Measurements from ENCODE around the gene ERCC3. TPM values are rescaled to one million over a fixed set of nuclear protein-coding genes. Genes with fewer than 3 reads are reported as not detected.

ERCC3 gene
- total and polyA plus RNA-seq, 2 donors (not counting 3 experiments of a cell fraction or from before 2014, with no cell fraction given) = 40.7 to 47.3 TPM

DNA sequence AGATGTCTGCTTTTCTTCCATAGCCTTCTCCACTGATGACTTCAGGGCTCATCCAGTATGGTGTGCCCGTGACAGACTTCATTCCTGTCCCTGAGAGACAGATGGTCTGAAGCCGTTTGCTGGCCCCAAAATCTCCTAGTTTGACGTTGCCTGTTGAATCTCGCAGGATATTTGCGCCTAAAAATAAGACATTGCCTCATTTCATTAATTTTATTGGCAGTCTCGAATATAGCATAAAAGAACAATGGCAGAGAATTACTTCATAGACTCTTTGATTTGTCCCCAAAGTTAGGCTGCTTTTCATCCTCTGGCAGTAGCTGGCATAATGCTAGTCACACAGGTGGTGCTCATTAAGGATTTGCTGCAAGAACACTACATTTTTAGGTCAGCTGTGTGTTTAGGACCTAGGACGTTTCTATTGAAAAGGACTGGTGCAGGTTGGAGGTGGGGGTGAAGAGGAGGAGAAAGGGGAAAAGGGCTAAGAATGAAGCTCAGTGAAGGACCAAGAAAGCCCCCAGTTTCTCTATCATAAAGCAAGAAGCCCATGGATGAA, 14.7 kb upstream of the ERCC3 start:
- H3K9ac ChIP-seq (replicated peaks; ENCODE audit: extremely low read depth, insufficient read depth, low read length) = no peak overlapping the region
- FAIRE-seq = no peak
- intact Hi-C loops (cut with micrococcal nuclease) = no loop called here

More for the DNA sequence above, 14.7 kb upstream of the ERCC3 start:
- Histone ChIP-seq H4K20me1 (replicated peaks; ENCODE audit: control insufficient read depth, extremely low read depth, insufficient read depth, low read length) (no peaks in the 10 kb centered on the region), H3K4me1 (ENCODE audit: control insufficient read depth, extremely low read depth, insufficient read depth, low read length) (no peaks in the 10 kb centered on the region), H3K4me3 (replicated peaks in 1 of 3; ENCODE audit: insufficient read depth in 1 of 3, low read depth in 1 of 3, low read length in 3 of 3) (no peak overlapping the region), H3K36me3 (ENCODE audit: control insufficient read depth in 2 of 2, extremely low read depth in 1 of 2, insufficient read depth in 2 of 2, low read length in 2 of 2) (peaks cover 9 to 14% of the 10 kb centered on the region in 2 experiments), H3K9me1 (replicated peaks; ENCODE audit: control insufficient read depth, extremely low read depth, insufficient read depth, low read length) (no peaks in the 10 kb centered on the region), H3K4me2 (ENCODE audit: insufficient read depth, low read length) (no peak overlapping the region), H3K79me2 (ENCODE audit: control insufficient read depth, insufficient read depth, low read length) (no peaks in the 10 kb centered on the region), H2AFZ (ENCODE audit: low read depth, low read length) (no peak overlapping the region), H3K27ac (ENCODE audit: insufficient read depth, low read depth, low read length) (no peak overlapping the region), H3K27me3 (ENCODE audit: control insufficient read depth in 2 of 2, insufficient read depth in 2 of 2, low read length in 2 of 2) (no peaks in the 10 kb centered on the region), H3K9me3 (replicated peaks; ENCODE audit: control insufficient read depth, insufficient read depth, low read length) (no peaks in the 10 kb centered on the region)
- TF ChIP-seq POLR2A (IDR thresholded peaks at IDR 0.05; ENCODE audit: low read depth, low read length) (no peak), MYC (IDR thresholded peaks at IDR 0.05; ENCODE audit: low read depth, low read length) (no peak), JUN (IDR thresholded peaks at IDR 0.05; ENCODE audit: borderline replicate concordance, insufficient read depth, insufficient read length, low read depth) (no peak), FOS (IDR thresholded peaks at IDR 0.05; ENCODE audit: borderline replicate concordance, insufficient read depth, low read length) (no peak), POLR2AphosphoS5 (IDR thresholded peaks at IDR 0.05; ENCODE audit: insufficient read depth, low read depth, low read length) (no peak), EZH2 (IDR thresholded peaks at IDR 0.05; ENCODE audit: borderline replicate concordance, low read depth, low read length, severe bottlenecking) (no peak), GATA2 (IDR thresholded peaks at IDR 0.05; ENCODE audit: insufficient read depth, insufficient read length, low read depth, low read length) (no peak)
- TF ChIP-seq, protein P1, sequence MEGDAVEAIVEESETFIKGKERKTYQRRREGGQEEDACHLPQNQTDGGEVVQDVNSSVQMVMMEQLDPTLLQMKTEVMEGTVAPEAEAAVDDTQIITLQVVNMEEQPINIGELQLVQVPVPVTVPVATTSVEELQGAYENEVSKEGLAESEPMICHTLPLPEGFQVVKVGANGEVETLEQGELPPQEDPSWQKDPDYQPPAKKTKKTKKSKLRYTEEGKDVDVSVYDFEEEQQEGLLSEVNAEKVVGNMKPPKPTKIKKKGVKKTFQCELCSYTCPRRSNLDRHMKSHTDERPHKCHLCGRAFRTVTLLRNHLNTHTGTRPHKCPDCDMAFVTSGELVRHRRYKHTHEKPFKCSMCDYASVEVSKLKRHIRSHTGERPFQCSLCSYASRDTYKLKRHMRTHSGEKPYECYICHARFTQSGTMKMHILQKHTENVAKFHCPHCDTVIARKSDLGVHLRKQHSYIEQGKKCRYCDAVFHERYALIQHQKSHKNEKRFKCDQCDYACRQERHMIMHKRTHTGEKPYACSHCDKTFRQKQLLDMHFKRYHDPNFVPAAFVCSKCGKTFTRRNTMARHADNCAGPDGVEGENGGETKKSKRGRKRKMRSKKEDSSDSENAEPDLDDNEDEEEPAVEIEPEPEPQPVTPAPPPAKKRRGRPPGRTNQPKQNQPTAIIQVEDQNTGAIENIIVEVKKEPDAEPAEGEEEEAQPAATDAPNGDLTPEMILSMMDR (IDR thresholded peaks at IDR 0.05; ENCODE audit: extremely low read depth in 1 of 2, insufficient read depth in 1 of 2, low read depth in 1 of 2, low read length in 2 of 2) = no peak
- TF ChIP-seq, protein P2, sequence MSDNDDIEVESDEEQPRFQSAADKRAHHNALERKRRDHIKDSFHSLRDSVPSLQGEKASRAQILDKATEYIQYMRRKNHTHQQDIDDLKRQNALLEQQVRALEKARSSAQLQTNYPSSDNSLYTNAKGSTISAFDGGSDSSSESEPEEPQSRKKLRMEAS (IDR thresholded peaks at IDR 0.05; ENCODE audit: insufficient read depth, insufficient read length) = no peak
- dilution Hi-C loops (cut with MboI; ENCODE audit: extremely low pct_ligation_motif_present, low sequenced_read_pairs) = no loop called here
- no peak for DNase-seq (ENCODE audit: low read depth, low spot score)
- ChIA-PET CTCF (interaction anchor here (1.2 kb wide), 1 partner anchor 171 kb away, joined by 7 read pairs; no protein-coding TSS in a partner anchor), POLR2A (no interaction called here)
- BruUV-seq (replicated peaks) = no TSS peak
